Left lung (tissue), 10 donors: ENCODE data around the gene SYNDIG1. TPM values are rescaled to one million over a fixed set of nuclear protein-coding genes. Genes with fewer than 3 reads are reported as not detected.

Experiments used
- ATAC-seq: fragments of 200-7000 bp; cut with Tn5 transposase; one replicate; pipeline ENCODE4 v1.9.1; 2020; ENCODE audit warnings: moderate library complexity
- DNase-seq, 4 donors: peaks; one replicate each; pipeline ENCODE4 v3.0.0-alpha.2; 2013 to 2020
- H3K27ac ChIP-seq, 2 donors: fragments of 200-600 bp; sonication (generic) in 1 of 2; one replicate each; pipeline versions ENCODE4 v1.5.0 to v1.8.0; 2020 to 2021
- H3K27me3 ChIP-seq, 2 donors: fragments of 200-600 bp; sonication (generic) in 1 of 2; one replicate each; pipeline versions ENCODE4 v1.5.0 to v1.8.0; 2020 to 2021
- H3K36me3 ChIP-seq, 2 donors: fragments of 200-600 bp; sonication (generic) in 1 of 2; one replicate each; pipeline versions ENCODE4 v1.5.0 to v1.8.0; 2020 to 2021
- H3K4me1 ChIP-seq, 2 donors: fragments of 200-600 bp; one replicate each; pipeline ENCODE4 v1.8.0; 2021
- H3K4me3 ChIP-seq, 2 donors: fragments of 200-600 bp; sonication (generic) in 1 of 2; one replicate each; pipeline versions ENCODE4 v1.5.0 to v1.8.0; 2020 to 2021; ENCODE audit warnings: mild to moderate bottlenecking in 1 of 2
- H3K9me3 ChIP-seq, 2 donors: fragments of 200-600 bp; sonication (generic) in 1 of 2; one replicate each; pipeline versions ENCODE4 v1.5.0 to v1.8.0; 2020 to 2021
- intact Hi-C, 2 donors: fragments of 100-400 bp; cut with DNase I; formaldehyde crosslinking; loops; one replicate each; pipeline versions ENCODE4 v1.11.2 to v1.14.2; 2022
- polyA plus RNA-seq, 6 donors: library from polyadenylated mRNA; unstranded; fragments of 120-200 nt; gene quantifications; one replicate each; pipeline ENCODE4 v1.2.1, GENCODE V29; 2013; ENCODE audit not compliant: insufficient read length in 6 of 6
- total RNA-seq, 2 donors: library from RNA; stranded (reverse); fragmentation: NEBNext Ultra II Directional; extraction: Animal tissue kit (Norgen Biotek cat#: 25700); gene quantifications; one replicate each; pipeline ENCODE4 v1.2.1, GENCODE V29; 2021
- TF ChIP-seq, protein P1 (sequence below), 2 donors: fragments of 200-600 bp; sonication (generic) in 1 of 2; IDR thresholded peaks; one replicate each; pipeline versions ENCODE4 v1.5.0 to v1.8.0; 2021; ENCODE audit warnings: antibody characterized with exemption in 2 of 2
- donor health status: DM: no; HTN: yes; CAD: no.
- donor health status: DM: no; HTN: no; CAD: no.

SYNDIG1 gene
- total and polyA plus RNA-seq, 8 donors, result 1.3 to 7.8 (median 5.4) TPM

DNA sequence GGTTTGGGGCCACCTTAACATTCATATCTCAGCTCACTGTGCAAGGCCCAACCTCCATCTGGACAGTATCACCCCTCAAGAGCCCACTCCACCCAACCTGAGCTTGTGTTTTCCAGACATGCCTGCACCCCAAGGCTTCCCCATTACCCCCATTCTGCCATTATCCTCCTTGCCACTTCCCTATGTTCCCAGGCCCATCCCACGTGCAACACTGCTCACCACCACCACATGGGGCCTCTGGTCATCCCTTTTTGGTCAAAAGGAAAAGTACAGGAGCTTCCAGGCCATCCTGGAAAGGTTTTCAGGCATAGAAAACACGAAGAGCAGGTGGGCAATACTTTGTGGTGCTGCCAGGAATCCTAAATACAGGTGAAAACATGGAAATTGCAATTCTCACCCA, 140.3 kb downstream of the SYNDIG1 start:
- Histone ChIP-seq H3K27me3 (peaks cover 0 to 16% of the 10 kb centered on the region in 2 donors), H3K4me1 (no peaks in the 10 kb centered on the region), H3K36me3 (no peaks in the 10 kb centered on the region), H3K27ac (no peak overlapping the region), H3K4me3 (no peak overlapping the region), H3K9me3 (no peaks in the 10 kb centered on the region)
- intact Hi-C loops, result no loop called here
- ATAC-seq (no peak), DNase-seq (no peak)
- TF ChIP-seq, protein P1, sequence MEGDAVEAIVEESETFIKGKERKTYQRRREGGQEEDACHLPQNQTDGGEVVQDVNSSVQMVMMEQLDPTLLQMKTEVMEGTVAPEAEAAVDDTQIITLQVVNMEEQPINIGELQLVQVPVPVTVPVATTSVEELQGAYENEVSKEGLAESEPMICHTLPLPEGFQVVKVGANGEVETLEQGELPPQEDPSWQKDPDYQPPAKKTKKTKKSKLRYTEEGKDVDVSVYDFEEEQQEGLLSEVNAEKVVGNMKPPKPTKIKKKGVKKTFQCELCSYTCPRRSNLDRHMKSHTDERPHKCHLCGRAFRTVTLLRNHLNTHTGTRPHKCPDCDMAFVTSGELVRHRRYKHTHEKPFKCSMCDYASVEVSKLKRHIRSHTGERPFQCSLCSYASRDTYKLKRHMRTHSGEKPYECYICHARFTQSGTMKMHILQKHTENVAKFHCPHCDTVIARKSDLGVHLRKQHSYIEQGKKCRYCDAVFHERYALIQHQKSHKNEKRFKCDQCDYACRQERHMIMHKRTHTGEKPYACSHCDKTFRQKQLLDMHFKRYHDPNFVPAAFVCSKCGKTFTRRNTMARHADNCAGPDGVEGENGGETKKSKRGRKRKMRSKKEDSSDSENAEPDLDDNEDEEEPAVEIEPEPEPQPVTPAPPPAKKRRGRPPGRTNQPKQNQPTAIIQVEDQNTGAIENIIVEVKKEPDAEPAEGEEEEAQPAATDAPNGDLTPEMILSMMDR (IDR thresholded peaks at IDR 0.05), result no peak

DNA sequence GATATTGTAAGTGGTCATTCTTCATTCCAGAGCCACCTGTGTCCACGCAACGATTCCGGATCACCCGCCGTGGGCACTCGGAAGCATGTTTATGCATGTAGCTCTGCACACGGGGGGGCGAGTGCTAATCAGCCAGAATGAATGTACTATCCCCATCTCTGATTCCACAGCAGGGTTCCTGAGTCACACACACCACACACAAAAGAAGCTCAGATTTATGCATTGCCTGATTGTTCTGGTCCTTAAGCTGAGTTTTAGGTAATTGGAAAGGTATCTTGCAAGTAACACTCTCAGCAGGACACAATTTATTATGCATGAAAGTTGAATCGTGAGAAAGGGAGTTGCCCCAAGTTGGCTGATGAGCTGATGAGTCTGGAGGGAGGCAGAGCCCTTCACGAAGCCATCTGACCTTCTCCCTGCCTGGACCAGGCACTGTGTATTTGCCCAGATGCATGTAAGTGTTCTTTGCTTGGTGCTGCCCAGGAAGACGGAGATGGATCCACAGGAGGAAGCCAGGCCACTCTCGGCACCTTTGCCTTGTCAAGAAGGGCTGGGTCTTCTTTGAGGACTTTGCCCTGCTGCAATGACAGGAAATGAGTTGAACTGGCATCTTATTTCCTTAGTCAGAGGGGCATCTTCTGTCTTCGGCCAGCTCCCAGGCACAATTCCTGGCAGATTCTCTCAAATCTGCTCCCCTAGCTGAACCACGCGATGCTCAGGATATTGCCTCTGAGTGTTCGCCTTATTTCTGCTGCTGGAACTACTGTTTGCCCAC, 141.1 kb downstream of the SYNDIG1 start:
- no peak for DNase-seq
- TF ChIP-seq, protein P1 (IDR thresholded peaks at IDR 0.05), result no peak
- Histone ChIP-seq H3K36me3 (no peaks in the 10 kb centered on the region), H3K4me1 (no peaks in the 10 kb centered on the region), H3K27me3 (peaks cover 0 to 16% of the 10 kb centered on the region in 2 donors), H3K27ac (no peak overlapping the region), H3K4me3 (no peak overlapping the region), H3K9me3 (no peaks in the 10 kb centered on the region)
- intact Hi-C loops, result no loop called here
- ATAC-seq, result no peak

DNA sequence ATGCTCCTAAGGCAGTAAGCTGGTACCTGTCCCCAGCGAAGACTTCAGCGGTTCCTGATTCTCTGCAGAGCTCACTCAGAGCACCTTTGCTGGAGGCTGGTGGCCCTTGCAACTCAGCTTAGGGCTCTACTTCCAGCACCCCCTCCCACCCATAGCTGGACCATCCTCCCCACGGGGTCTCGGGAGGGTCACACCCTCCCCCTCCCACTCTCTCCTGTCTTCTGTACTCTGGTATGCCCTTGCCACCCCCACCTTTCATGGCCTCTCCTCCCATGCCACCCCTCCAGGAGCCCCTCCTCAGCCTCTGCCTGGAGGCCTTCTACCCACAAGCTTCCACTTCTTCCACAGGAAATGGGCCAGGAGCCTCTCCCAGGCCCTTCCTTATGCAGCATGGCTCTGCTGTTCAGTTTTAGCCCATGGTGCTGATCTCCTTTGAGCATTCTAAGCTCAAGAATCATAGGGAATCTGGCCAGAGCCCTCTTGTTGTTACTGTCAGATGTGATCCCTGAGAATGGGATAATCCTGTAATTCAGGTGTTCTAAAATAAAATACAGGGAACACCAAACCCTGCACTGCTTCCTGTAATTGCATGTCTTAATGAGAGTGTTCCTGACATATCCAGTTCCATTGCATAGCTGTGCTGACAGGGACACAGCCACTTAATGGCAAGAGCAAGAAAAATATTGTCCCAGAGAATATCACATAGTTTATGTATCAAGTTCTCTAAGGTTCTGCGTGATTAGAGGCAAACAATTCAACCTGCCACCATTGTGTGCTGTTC, 142.1 kb downstream of the SYNDIG1 start:
- H3K27me3 ChIP-seq, result peaks cover 0 to 21% of the 10 kb centered on the region in 2 donors
- TF ChIP-seq, protein P1 (IDR thresholded peaks at IDR 0.05), result no peak
- intact Hi-C loops, result no loop called here
- no peak overlapping the region for H3K4me3 ChIP-seq
- DNase-seq (no peak), ATAC-seq (no peak)
- no peak overlapping the region for H3K27ac ChIP-seq
- no peaks in the 10 kb centered on the region for H3K36me3 ChIP-seq
- no peaks in the 10 kb centered on the region for H3K4me1 ChIP-seq
- no peaks in the 10 kb centered on the region for H3K9me3 ChIP-seq

DNA sequence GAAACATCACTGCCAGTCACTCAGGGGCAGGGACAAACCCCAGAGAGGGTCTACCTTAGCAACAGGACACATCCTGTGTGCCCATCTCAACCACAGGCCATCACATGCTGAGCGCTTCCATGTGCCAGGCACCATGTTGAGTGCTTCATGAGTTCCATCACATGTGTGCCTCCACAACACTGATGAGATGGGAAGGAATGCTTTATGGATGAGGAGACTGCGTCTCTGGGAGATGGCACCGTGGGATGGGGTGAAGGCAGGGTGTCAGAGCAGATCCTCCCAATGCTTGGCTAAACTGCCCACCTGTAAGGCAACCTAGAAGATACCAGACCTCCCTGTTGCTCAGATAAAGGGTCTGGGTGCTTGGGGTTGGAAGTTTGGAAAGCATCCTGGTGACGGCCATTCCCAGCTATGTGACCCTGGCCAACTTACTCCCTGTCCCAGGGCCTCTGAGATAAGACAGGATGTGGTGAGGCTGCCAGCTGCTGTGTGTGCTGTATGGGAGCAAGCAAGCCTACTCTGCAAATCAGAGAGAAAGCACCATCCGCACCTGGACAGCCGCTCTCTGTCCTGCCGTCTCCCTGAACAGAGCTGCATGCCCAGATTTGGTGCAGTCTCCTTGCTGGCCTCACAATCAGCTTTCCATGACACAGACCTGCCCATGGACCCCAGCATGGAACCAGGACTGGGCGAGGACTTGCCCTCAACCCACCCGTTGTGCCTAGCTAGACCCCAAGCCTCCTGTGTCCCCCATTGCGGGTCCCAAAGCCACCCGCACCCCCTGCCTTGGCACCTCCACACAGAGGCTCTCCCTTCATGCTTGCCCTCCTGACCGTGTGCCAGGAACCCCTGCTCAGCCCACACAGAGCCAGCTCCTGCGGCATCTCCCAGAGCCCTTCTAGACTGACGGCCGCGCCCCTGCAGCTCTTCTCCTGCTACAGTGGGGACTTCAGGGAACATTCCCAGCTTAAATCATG, 143.7 kb downstream of the SYNDIG1 start:
- Histone ChIP-seq H3K4me3 (no peak overlapping the region), H3K36me3 (no peaks in the 10 kb centered on the region), H3K4me1 (no peaks in the 10 kb centered on the region), H3K27me3 (peaks cover 0 to 33% of the 10 kb centered on the region in 2 donors), H3K9me3 (no peaks in the 10 kb centered on the region), H3K27ac (no peak overlapping the region)
- no peak for ATAC-seq
- intact Hi-C loops, result no loop called here
- TF ChIP-seq, protein P1 (IDR thresholded peaks at IDR 0.05), result no peak
- no peak for DNase-seq
